ENCODE results near the gene MFRP. TPM values are rescaled to one million over a fixed set of nuclear protein-coding genes. Genes with fewer than 3 reads are reported as not detected.

The MFRP gene
- total and polyA plus RNA-seq, 9 of the 15 experiments (the other 6 are each of a cell fraction or from before 2014, with no cell fraction given) = not detected

- TF ChIP-seq, protein P1, sequence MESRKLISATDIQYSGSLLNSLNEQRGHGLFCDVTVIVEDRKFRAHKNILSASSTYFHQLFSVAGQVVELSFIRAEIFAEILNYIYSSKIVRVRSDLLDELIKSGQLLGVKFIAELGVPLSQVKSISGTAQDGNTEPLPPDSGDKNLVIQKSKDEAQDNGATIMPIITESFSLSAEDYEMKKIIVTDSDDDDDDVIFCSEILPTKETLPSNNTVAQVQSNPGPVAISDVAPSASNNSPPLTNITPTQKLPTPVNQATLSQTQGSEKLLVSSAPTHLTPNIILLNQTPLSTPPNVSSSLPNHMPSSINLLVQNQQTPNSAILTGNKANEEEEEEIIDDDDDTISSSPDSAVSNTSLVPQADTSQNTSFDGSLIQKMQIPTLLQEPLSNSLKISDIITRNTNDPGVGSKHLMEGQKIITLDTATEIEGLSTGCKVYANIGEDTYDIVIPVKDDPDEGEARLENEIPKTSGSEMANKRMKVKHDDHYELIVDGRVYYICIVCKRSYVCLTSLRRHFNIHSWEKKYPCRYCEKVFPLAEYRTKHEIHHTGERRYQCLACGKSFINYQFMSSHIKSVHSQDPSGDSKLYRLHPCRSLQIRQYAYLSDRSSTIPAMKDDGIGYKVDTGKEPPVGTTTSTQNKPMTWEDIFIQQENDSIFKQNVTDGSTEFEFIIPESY (CRISPR knock-in tag; IDR thresholded peaks at IDR 0.05) = peak; percentile 67; the same call in 1 of the 2 replicates
- TF ChIP-seq RAD21 (CRISPR knock-in tag; conservative IDR thresholded peaks at IDR 0.05 in 1 of 2, IDR thresholded peaks at IDR 0.05 in 1 of 2) = peak; percentile 65 to 69
- TF ChIP-seq ZNF408 (CRISPR knock-in tag; IDR thresholded peaks at IDR 0.05; ENCODE audit: low read depth) = no peak
- TF ChIP-seq ATF7 (IDR thresholded peaks at IDR 0.05) = peak; percentile 23; the same call in 1 of the 2 replicates
- peak; percentile 17 for TF ChIP-seq KDM5B (IDR thresholded peaks at IDR 0.05; ENCODE audit: insufficient replicate concordance, low read depth, low read length)
- TF ChIP-seq SMC3 (conservative IDR thresholded peaks at IDR 0.05; ENCODE audit: insufficient read depth, low read depth, low read length) = peak; percentile 78
- no peak for TF ChIP-seq MED1 (CRISPR knock-in tag; IDR thresholded peaks at IDR 0.05; ENCODE audit: borderline replicate concordance)
- TF ChIP-seq GTF2F1 (IDR thresholded peaks at IDR 0.05; ENCODE audit: low read depth, low read length) = 0 out of 2 replicates have a peak, but pooled peaks have one; percentile 45
- TF ChIP-seq, protein P2, sequence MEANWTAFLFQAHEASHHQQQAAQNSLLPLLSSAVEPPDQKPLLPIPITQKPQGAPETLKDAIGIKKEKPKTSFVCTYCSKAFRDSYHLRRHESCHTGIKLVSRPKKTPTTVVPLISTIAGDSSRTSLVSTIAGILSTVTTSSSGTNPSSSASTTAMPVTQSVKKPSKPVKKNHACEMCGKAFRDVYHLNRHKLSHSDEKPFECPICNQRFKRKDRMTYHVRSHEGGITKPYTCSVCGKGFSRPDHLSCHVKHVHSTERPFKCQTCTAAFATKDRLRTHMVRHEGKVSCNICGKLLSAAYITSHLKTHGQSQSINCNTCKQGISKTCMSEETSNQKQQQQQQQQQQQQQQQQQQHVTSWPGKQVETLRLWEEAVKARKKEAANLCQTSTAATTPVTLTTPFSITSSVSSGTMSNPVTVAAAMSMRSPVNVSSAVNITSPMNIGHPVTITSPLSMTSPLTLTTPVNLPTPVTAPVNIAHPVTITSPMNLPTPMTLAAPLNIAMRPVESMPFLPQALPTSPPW (CRISPR knock-in tag; IDR thresholded peaks at IDR 0.05) = peak; percentile 79
- peak in 2 of 3 experiments; percentile 20 to 40 for TF ChIP-seq YY1 (IDR thresholded peaks at IDR 0.05; ENCODE audit: borderline replicate concordance in 1 of 3, control insufficient read depth in 1 of 3, extremely low read depth in 1 of 3, insufficient read depth in 3 of 3, insufficient read length in 1 of 3, insufficient replicate concordance in 2 of 3, low read depth in 1 of 3, low read length in 2 of 3)
- 0 out of 2 replicates have a peak, but pooled peaks have one; percentile 12 for TF ChIP-seq BHLHE40 (IDR thresholded peaks at IDR 0.05; ENCODE audit: low read length)
- no peak for TF ChIP-seq TCF15 (CRISPR knock-in tag; IDR thresholded peaks at IDR 0.05)
These were observed 8.1 kb downstream of the MFRP start (continued) for GRCh38 chr11:119338318-119338890.

Measured in K562 (cell line).